H9 (cell line): ENCODE measurements around the gene SGCD. TPM values are rescaled to one million over a fixed set of nuclear protein-coding genes. Genes with fewer than 3 reads are reported as not detected.

Experiments used
- DNase-seq: peaks from one replicate; pipeline ENCODE4 v3.0.0-alpha.2; 2017
- H2AFZ ChIP-seq: one replicate; pipeline ENCODE4 v1.6.1; 2013; ENCODE audit warnings: mild to moderate bottlenecking, low read length, control low read depth, moderate library complexity
- H2AK5ac ChIP-seq: 2 replicates; pipeline ENCODE4 v1.6.1; 2013; ENCODE audit warnings: low read length, control low read depth, mixed read lengths; ENCODE audit not compliant: insufficient read length
- H2BK120ac ChIP-seq: one replicate; pipeline ENCODE4 v1.6.1; 2013; ENCODE audit warnings: low read depth, mild to moderate bottlenecking, low read length, control low read depth, inconsistent platforms; ENCODE audit not compliant: poor library complexity, severe bottlenecking
- H2BK12ac ChIP-seq: 2 replicates; pipeline ENCODE4 v1.6.1; 2013; ENCODE audit warnings: low read length, control low read depth, mixed read lengths, low read depth; ENCODE audit not compliant: insufficient read length
- H2BK15ac ChIP-seq: 2 replicates; pipeline ENCODE4 v1.6.1; 2013; ENCODE audit warnings: low read depth, low read length, control low read depth
- H2BK20ac ChIP-seq: one replicate; pipeline ENCODE4 v1.6.1; 2013; ENCODE audit warnings: low read depth, mild to moderate bottlenecking, low read length, control low read depth, inconsistent platforms; ENCODE audit not compliant: poor library complexity, severe bottlenecking
- H2BK5ac ChIP-seq: 2 replicates; pipeline ENCODE4 v1.6.1; 2013; ENCODE audit warnings: low read length, control low read depth, mixed read lengths; ENCODE audit not compliant: insufficient read length
- H3K14ac ChIP-seq: 2 replicates; pipeline ENCODE4 v1.6.1; 2013; ENCODE audit warnings: low read length, control low read depth; ENCODE audit not compliant: insufficient read depth
- H3K18ac ChIP-seq: 2 replicates; pipeline ENCODE4 v1.6.1; 2013; ENCODE audit warnings: low read depth, mild to moderate bottlenecking, mixed read lengths, low read length, control low read depth; ENCODE audit not compliant: insufficient read length
- H3K23ac ChIP-seq: 2 replicates; pipeline ENCODE4 v1.6.1; 2013; ENCODE audit warnings: low read length, control low read depth, mixed read lengths, low read depth; ENCODE audit not compliant: insufficient read length
- H3K23me2 ChIP-seq: 2 replicates; pipeline ENCODE4 v1.6.1; 2013; ENCODE audit warnings: low read depth, mild to moderate bottlenecking, mixed read lengths, low read length, control low read depth; ENCODE audit not compliant: insufficient read length, poor library complexity, severe bottlenecking
- H3K27ac ChIP-seq: 2 replicates; pipeline ENCODE4 v1.5.1; 2013; ENCODE audit warnings: low read length, control low read depth, mixed read lengths, low read depth; ENCODE audit not compliant: insufficient read length
- H3K27me3 ChIP-seq: 2 replicates; pipeline ENCODE4 v1.6.1; 2013; ENCODE audit warnings: low read length, control low read depth, inconsistent platforms; ENCODE audit not compliant: insufficient read depth
- H3K4ac ChIP-seq: 2 replicates; pipeline ENCODE4 v1.6.1; 2013; ENCODE audit warnings: low read depth, mild to moderate bottlenecking, control low read depth, inconsistent platforms, low read length, moderate library complexity
- H3K4me1 ChIP-seq: 2 replicates; pipeline ENCODE4 v1.6.1; 2013; ENCODE audit warnings: low read length, control low read depth, inconsistent platforms; ENCODE audit not compliant: insufficient read depth
- H3K4me2 ChIP-seq: 2 replicates; pipeline ENCODE4 v1.6.1; 2013; ENCODE audit warnings: low read length, control low read depth, mixed read lengths; ENCODE audit not compliant: insufficient read length, insufficient read depth
- H3K56ac ChIP-seq: 2 replicates; pipeline ENCODE4 v1.6.1; 2013; ENCODE audit warnings: low read depth, mild to moderate bottlenecking, mixed read lengths, low read length, control low read depth; ENCODE audit not compliant: insufficient read length
- H3K79me1 ChIP-seq: 2 replicates; pipeline ENCODE4 v1.6.1; 2013; ENCODE audit warnings: low read depth, mild to moderate bottlenecking, moderate library complexity, low read length, control low read depth, inconsistent platforms; ENCODE audit not compliant: insufficient read depth, poor library complexity, severe bottlenecking
- H3K79me2 ChIP-seq: 2 replicates; pipeline ENCODE4 v1.6.1; 2013; ENCODE audit warnings: low read length, control low read depth, inconsistent platforms; ENCODE audit not compliant: insufficient read depth
- H3K9ac ChIP-seq: 2 replicates; pipeline ENCODE4 v1.6.1; 2013; ENCODE audit warnings: low read length, control low read depth, mixed read lengths; ENCODE audit not compliant: insufficient read length; ENCODE audit errors: extremely low read depth
- H3K9me3 ChIP-seq: one replicate; pipeline ENCODE4 v1.6.1; 2013; ENCODE audit warnings: low read depth, low read length, inconsistent platforms; ENCODE audit not compliant: control insufficient read depth
- H3T11ph ChIP-seq: one replicate; pipeline ENCODE4 v1.6.1; 2013; ENCODE audit warnings: mild to moderate bottlenecking, low read length, control low read depth, inconsistent platforms
- H4K20me1 ChIP-seq: one replicate; pipeline ENCODE4 v1.6.1; 2013; ENCODE audit not compliant: control insufficient read depth, insufficient read length, insufficient read depth
- H4K5ac ChIP-seq: 2 replicates; pipeline ENCODE4 v1.6.1; 2013; ENCODE audit warnings: low read depth, mild to moderate bottlenecking, mixed read lengths, low read length, control low read depth; ENCODE audit not compliant: insufficient read length
- H4K8ac ChIP-seq: replicated peaks from 2 replicates; pipeline ENCODE4 v1.6.1; 2013; ENCODE audit warnings: low read length, control low read depth, mixed read lengths, low read depth; ENCODE audit not compliant: insufficient read length
- H4K91ac ChIP-seq: 2 replicates; pipeline ENCODE4 v1.6.1; 2013; ENCODE audit warnings: low read depth, mild to moderate bottlenecking, moderate library complexity, mixed read lengths, low read length, control low read depth; ENCODE audit not compliant: insufficient read length
- H3K27ac Mint-ChIP-seq, 3 experiments: 2 replicates in 2 of 3; 3 replicates in 1 of 3; pipeline ENCODE4 v1.8.0; 2020 to 2021; ENCODE audit warnings: mixed read lengths in 3 of 3, mild to moderate bottlenecking in 1 of 3, moderate library complexity in 1 of 3
- H3K27me3 Mint-ChIP-seq: 2 replicates; pipeline ENCODE4 v1.8.0; 2021; ENCODE audit warnings: low read depth, mild to moderate bottlenecking, moderate library complexity, mixed read lengths
- H3K36me3 Mint-ChIP-seq, 3 experiments: 2 replicates in 2 of 3; 3 replicates in 1 of 3; pipeline ENCODE4 v1.8.0; 2020 to 2021; ENCODE audit warnings: low read depth in 3 of 3, mixed read lengths in 3 of 3; ENCODE audit not compliant: insufficient read depth in 1 of 3
- H3K4me1 Mint-ChIP-seq, 2 experiments: 2 replicates each; pipeline ENCODE4 v1.8.0; 2020; ENCODE audit warnings: mixed read lengths in 2 of 2
- H3K4me3 Mint-ChIP-seq, 2 experiments: 2 replicates in 1 of 2; 3 replicates in 1 of 2; pipeline ENCODE4 v1.8.0; 2020 to 2021; ENCODE audit warnings: mild to moderate bottlenecking in 2 of 2, mixed read lengths in 2 of 2, moderate library complexity in 1 of 2
- H3K9me3 Mint-ChIP-seq, 2 experiments: 2 replicates in 1 of 2; 3 replicates in 1 of 2; pipeline ENCODE4 v1.8.0; 2020; ENCODE audit warnings: mild to moderate bottlenecking in 2 of 2, mixed read lengths in 2 of 2, moderate library complexity in 1 of 2
- CTCF ChIP-seq: fragments of 200-600 bp; sonication (generic); conservative IDR thresholded peaks from 3 replicates; pipeline ENCODE4 v1.8.0; 2021; ENCODE audit warnings: antibody characterized with exemption, mild to moderate bottlenecking
- WGBS: extraction: QIAGEN DNeasy Blood & Tissue Kit; methylation state at CpG from one replicate; pipeline ENCODE4 v1.1.7; 2013; ENCODE audit warnings: missing lambda C conversion rate, low lambda C conversion rate, mixed read lengths; ENCODE audit not compliant: insufficient read length; ENCODE audit errors: extremely low coverage; 5-methylcytosine and 5-hydroxymethylcytosine counted together
- total RNA-seq: library from RNA; stranded (reverse); gene quantifications from 2 replicates; pipeline ENCODE4 v1.2.1, GENCODE V29; 2021

The SGCD gene
- total RNA-seq, 1 experiment from 2014 or later = 0.11 TPM

GRCh38 chr5:156434471-156434870 is 107.5 kb downstream of the SGCD start:
- H3K36me3 Mint-ChIP-seq = no peaks in the 10 kb centered on the region; a peak in 1 of 7 replicates
- no peak overlapping the region for H4K91ac ChIP-seq
- H3K14ac ChIP-seq = no peak overlapping the region
- H3K79me2 ChIP-seq = no peaks in the 10 kb centered on the region
- no peaks in the 10 kb centered on the region for H4K20me1 ChIP-seq
- no peak overlapping the region for H3K23ac ChIP-seq
- no peak overlapping the region for H3K4ac ChIP-seq
- no peak overlapping the region for H3K4me2 ChIP-seq
- no peak overlapping the region for H3K4me3 Mint-ChIP-seq
- no peak overlapping the region for H2BK120ac ChIP-seq
- H3K4me1 ChIP-seq = no peaks in the 10 kb centered on the region
- WGBS = no CpG with 5 or more reads among the region's 5 CpGs
- no peak overlapping the region for H2BK12ac ChIP-seq
- peaks cover 20 to 21% of the 10 kb centered on the region in 2 experiments for H3K4me1 Mint-ChIP-seq
- no peak for TF ChIP-seq CTCF
- no peak overlapping the region for H3K27ac ChIP-seq
- no peak overlapping the region for H3T11ph ChIP-seq
- no peak overlapping the region for H3K56ac ChIP-seq
- no peak overlapping the region for H2BK15ac ChIP-seq
- peaks cover 0 to 3% of the 10 kb centered on the region in 2 experiments; a peak in 1 of 5 replicates for H3K9me3 Mint-ChIP-seq
- no peak overlapping the region for H4K8ac ChIP-seq
- DNase-seq = no peak
- H2AFZ ChIP-seq = no peak overlapping the region
- no peak overlapping the region for H3K18ac ChIP-seq
- no peak overlapping the region for H2AK5ac ChIP-seq
- no peak overlapping the region for H2BK5ac ChIP-seq
- no peaks in the 10 kb centered on the region for H3K23me2 ChIP-seq
- H2BK20ac ChIP-seq = no peak overlapping the region
- H3K9ac ChIP-seq = no peak overlapping the region
- H3K79me1 ChIP-seq = no peaks in the 10 kb centered on the region
- H3K9me3 ChIP-seq = no peaks in the 10 kb centered on the region
- no peaks in the 10 kb centered on the region for H3K27me3 Mint-ChIP-seq
- H3K27ac Mint-ChIP-seq = no peak overlapping the region; a peak in 1 of 7 replicates
- H4K5ac ChIP-seq = no peak overlapping the region
- H3K27me3 ChIP-seq = no peaks in the 10 kb centered on the region
